Liver (tissue), 9 donors: ENCODE results near the gene AKAP13. TPM values are rescaled to one million over a fixed set of nuclear protein-coding genes. Genes with fewer than 3 reads are reported as not detected.

ENCODE experiments used
- DNase-seq: peaks from one replicate; pipeline ENCODE4 v3.0.0-alpha.2; 2017; ENCODE audit warnings: low spot score
- H3K27ac ChIP-seq, 2 donors: one replicate each; pipeline ENCODE4 v1.7.0; 2013; ENCODE audit warnings: inconsistent platforms in 2 of 2, low read length in 2 of 2, control low read depth in 1 of 2, low read depth in 1 of 2, mild to moderate bottlenecking in 1 of 2
- H3K27me3 ChIP-seq, 4 donors: one replicate each; pipeline versions ENCODE4 v1.6.1 to v1.7.0; 2013; ENCODE audit warnings: low read length in 3 of 4, inconsistent platforms in 1 of 4, mild to moderate bottlenecking in 1 of 4, moderate library complexity in 1 of 4; ENCODE audit not compliant: control insufficient read depth in 4 of 4, insufficient read depth in 4 of 4
- H3K36me3 ChIP-seq, 4 donors: one replicate each; pipeline versions ENCODE4 v1.6.1 to v1.7.0; 2013; ENCODE audit warnings: low read length in 3 of 4, mild to moderate bottlenecking in 3 of 4, low read depth in 1 of 4, moderate library complexity in 1 of 4; ENCODE audit not compliant: control insufficient read depth in 4 of 4, insufficient read depth in 3 of 4
- H3K4me1 ChIP-seq, 4 donors: one replicate each; pipeline versions ENCODE4 v1.6.1 to v1.7.0; 2013; ENCODE audit warnings: low read length in 3 of 4, mild to moderate bottlenecking in 3 of 4, moderate library complexity in 1 of 4; ENCODE audit not compliant: control insufficient read depth in 4 of 4, insufficient read depth in 4 of 4
- H3K4me3 ChIP-seq, 3 donors: one replicate each; pipeline versions ENCODE4 v1.6.1 to v1.7.0; 2013; ENCODE audit warnings: low read length in 3 of 3, control low read depth in 1 of 3, low read depth in 1 of 3, mild to moderate bottlenecking in 1 of 3
- H3K9ac ChIP-seq, 2 donors: one replicate each; pipeline ENCODE4 v1.7.0; 2013; ENCODE audit warnings: low read length in 2 of 2, mild to moderate bottlenecking in 2 of 2, moderate library complexity in 2 of 2, control low read depth in 1 of 2, low read depth in 1 of 2
- H3K9me3 ChIP-seq, 4 donors: one replicate each; pipeline versions ENCODE4 v1.6.1 to v1.7.0; 2013; ENCODE audit warnings: low read length in 3 of 4; ENCODE audit not compliant: control insufficient read depth in 4 of 4
- ATF3 ChIP-seq: IDR thresholded peaks from 2 replicates; pipeline ENCODE4 v1.6.1; 2016; ENCODE audit warnings: antibody characterized with exemption
- CTCF ChIP-seq: fragments of 150-350 bp; IDR thresholded peaks from 2 replicates; pipeline ENCODE4 v1.5.1; 2017; ENCODE audit warnings: improper control_type of control experiment, low read depth, low read length; ENCODE audit not compliant: missing input control
- EGR1 ChIP-seq, 2 donors: IDR thresholded peaks; 2 replicates each; pipeline ENCODE4 v1.6.1; 2016 to 2018; ENCODE audit warnings: antibody characterized with exemption in 2 of 2, low read depth in 2 of 2
- FOXA1 ChIP-seq: IDR thresholded peaks from 2 replicates; pipeline ENCODE4 v1.6.1; 2016; ENCODE audit warnings: antibody characterized with exemption
- HNF4A ChIP-seq, 2 donors: conservative IDR thresholded peaks; 2 replicates each; pipeline ENCODE4 v1.6.1; 2016; ENCODE audit warnings: antibody characterized with exemption in 2 of 2, mild to moderate bottlenecking in 2 of 2
- HNF4G ChIP-seq: IDR thresholded peaks from 2 replicates; pipeline ENCODE4 v1.6.1; 2016; ENCODE audit warnings: antibody characterized with exemption
- JUND ChIP-seq, 2 donors: IDR thresholded peaks; 2 replicates each; pipeline ENCODE4 v1.6.1; 2016; ENCODE audit warnings: antibody characterized with exemption in 2 of 2
- MAX ChIP-seq: IDR thresholded peaks from 2 replicates; pipeline ENCODE4 v1.6.1; 2016; ENCODE audit warnings: antibody characterized with exemption
- RAD21 ChIP-seq, 2 donors: IDR thresholded peaks; 2 replicates each; pipeline ENCODE4 v1.6.1; 2016; ENCODE audit warnings: antibody characterized with exemption in 2 of 2, mild to moderate bottlenecking in 2 of 2
- RXRA ChIP-seq, 2 donors: IDR thresholded peaks; 2 replicates each; pipeline ENCODE4 v1.6.1; 2017 to 2018; ENCODE audit warnings: antibody characterized with exemption in 2 of 2, mild to moderate bottlenecking in 1 of 2
- SP1 ChIP-seq: IDR thresholded peaks from 2 replicates; pipeline ENCODE4 v1.6.1; 2018; ENCODE audit warnings: antibody characterized with exemption, mild to moderate bottlenecking
- TAF1 ChIP-seq: conservative IDR thresholded peaks from 2 replicates; pipeline ENCODE4 v1.6.1; 2016; ENCODE audit warnings: antibody characterized with exemption, mild to moderate bottlenecking
- YY1 ChIP-seq: IDR thresholded peaks from 2 replicates; pipeline ENCODE4 v1.6.1; 2016; ENCODE audit warnings: antibody characterized with exemption, mild to moderate bottlenecking
- WGBS: extraction: QIAGEN DNeasy Blood & Tissue Kit; methylation state at CpG from one replicate; pipeline ENCODE4 v1.1.7; 2013; 5-methylcytosine and 5-hydroxymethylcytosine counted together
- polyA plus RNA-seq, 2 donors: library from polyadenylated mRNA; stranded (reverse) in 1 of 2; unstranded in 1 of 2; fragments of 200-250 nt in 1 of 2; fragments of >200 nt in 1 of 2; fragmentation: Nextera tagmentation in 1 of 2; extraction: Ambion mirVana in 1 of 2; gene quantifications; one replicate each; pipeline versions ENCODE4 v1.2.1 to v1.2.3, GENCODE V29; 2013 to 2015
- total RNA-seq, 2 donors: library from RNA; depleted of rRNA; stranded (reverse); fragments of >200 nt; gene quantifications; one replicate each; pipeline ENCODE4 v1.2.3, GENCODE V29; 2014
- TF ChIP-seq, protein P1 (sequence below): IDR thresholded peaks from 2 replicates; pipeline ENCODE4 v1.6.1; 2016; ENCODE audit warnings: antibody characterized with exemption
- donor health status: healthy.
- donor health status: healthy.
- donor health status: healthy.
- donor health status: healthy.
- donor health status: healthy.

The AKAP13 gene
- total and polyA plus RNA-seq, 4 donors: 18.6 to 92.3 (median 37.4) TPM

GRCh38 chr15:85749261-85750151 is 369.1 kb downstream of the AKAP13 start:
- H3K4me3 ChIP-seq: no peak overlapping the region
- peak overlapping the region; percentile 14 to 53 for H3K27ac ChIP-seq
- peaks cover 10 to 43% (median 26%) of the 10 kb centered on the region in 4 donors for H3K36me3 ChIP-seq

DNA sequence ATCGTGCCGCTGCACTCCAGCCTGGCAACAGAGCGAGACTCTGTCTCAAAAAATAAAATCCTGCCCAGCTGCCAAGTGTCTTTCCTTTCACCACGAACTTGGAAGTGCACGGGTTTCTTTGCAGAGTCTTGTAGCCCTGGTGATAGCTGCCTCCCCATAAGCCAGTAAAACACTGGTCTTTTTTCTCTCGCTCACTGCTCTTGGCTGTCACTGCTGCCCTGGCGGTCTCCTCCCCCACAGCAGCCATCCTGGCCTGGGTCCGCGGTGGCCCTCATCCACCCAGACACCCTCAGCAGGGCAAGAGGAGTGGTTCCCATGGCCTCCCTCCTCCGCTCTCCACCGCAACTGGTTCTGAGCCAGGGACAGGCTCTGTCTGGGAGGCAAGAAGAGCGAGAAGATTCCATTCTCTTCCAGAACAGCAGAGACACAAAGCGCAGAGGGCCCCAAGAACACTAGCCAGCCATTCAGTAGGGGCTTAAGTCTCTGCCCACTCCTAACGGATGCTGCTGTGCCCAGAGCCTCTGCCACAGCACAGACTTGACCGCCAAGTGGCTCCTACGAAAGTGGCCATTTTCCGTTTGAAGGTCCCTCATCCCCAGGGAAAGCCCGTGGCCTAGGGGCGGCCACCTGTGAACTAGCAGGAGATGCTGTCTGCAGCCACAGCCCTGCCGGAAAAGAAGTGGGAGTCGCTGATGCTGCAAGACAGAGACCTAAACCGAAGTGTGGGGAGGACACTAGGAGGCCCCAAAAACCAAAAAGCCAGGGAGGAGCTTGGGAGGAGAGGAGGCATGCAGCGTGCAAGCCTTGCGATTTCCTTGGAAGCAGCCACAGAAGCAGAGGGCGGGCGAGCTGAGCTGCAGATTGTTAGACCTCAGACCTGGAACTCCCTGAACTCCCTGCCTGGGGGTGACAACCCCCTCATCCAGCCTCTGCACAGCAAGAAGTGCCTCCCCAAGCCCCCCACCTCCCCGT is 370.2 kb downstream of the AKAP13 start:
- WGBS: 78% methylated on average over 27 of the region's 27 CpGs
- no peaks in the 10 kb centered on the region for H3K9me3 ChIP-seq
- peaks cover 6 to 17% (median 11%) of the 10 kb centered on the region in 4 donors for H3K4me1 ChIP-seq
- no peak for TF ChIP-seq HNF4G
- TF ChIP-seq MAX: no peak
- DNase-seq: no peak
- H3K36me3 ChIP-seq: peaks cover 7 to 32% (median 16%) of the 10 kb centered on the region in 4 donors
- H3K9ac ChIP-seq: no peak overlapping the region
- no peak overlapping the region for H3K4me3 ChIP-seq
- no peaks in the 10 kb centered on the region for H3K27me3 ChIP-seq
- H3K27ac ChIP-seq: peak overlapping the region; percentile 40 to 54

More at GRCh38 chr15:85749261-85750151, 369.1 kb downstream of the AKAP13 start:
- no peak for DNase-seq
- Histone ChIP-seq H3K9ac (no peak overlapping the region), H3K9me3 (no peaks in the 10 kb centered on the region), H3K4me1 (peaks cover 6 to 17% (median 11%) of the 10 kb centered on the region in 4 donors), H3K27me3 (no peaks in the 10 kb centered on the region)
- 83% methylated on average over 21 of the region's 21 CpGs for WGBS
- TF ChIP-seq RAD21 (IDR thresholded peaks at IDR 0.05): peak in 1 of 2 donors; percentile 12
- TF ChIP-seq RXRA (IDR thresholded peaks at IDR 0.05): no peak

DNA sequence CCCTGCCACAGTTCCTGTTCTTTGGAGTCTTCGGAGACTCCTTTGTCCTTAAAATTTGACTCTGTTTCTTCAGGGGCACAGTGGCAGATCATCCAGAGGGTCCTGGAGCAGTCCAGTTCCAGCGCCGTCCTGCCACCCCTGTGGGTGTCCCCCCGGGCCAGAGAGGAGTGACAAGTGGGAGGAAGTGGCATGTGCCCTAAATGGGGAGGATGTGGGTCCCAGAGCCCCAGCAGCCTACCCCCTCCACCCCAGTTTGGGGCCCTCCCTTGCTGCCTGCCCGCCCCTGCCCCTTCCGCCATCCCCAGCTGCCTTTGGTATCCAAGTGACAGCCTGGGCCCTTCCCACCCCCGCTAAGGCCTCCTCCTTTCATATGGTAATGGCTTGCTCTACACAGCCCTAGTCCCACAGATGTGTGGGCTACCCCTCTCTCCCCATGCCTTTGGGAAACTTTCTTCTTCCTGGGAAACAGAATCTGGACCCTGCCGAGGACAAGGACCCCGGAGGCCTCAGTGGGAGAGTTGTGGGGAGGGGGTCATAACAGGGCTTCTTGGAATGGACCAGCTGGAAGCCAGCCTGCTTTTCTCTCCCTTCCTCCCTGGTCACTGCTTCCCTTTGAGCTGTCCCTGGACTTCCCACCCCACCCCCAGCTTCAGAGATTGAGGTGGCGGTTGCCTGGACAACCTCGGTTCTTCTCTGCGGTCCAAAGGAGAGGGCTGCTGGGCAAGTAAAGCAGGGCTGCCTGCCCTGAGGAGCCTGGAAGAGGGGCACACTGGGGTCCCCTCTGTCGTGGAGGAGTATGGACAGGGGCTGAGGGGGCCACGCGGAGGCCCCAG is 371.1 kb downstream of the AKAP13 start:
- peaks cover 6 to 17% (median 11%) of the 10 kb centered on the region in 4 donors for H3K4me1 ChIP-seq
- no peaks in the 10 kb centered on the region for H3K27me3 ChIP-seq
- no peaks in the 10 kb centered on the region for H3K9me3 ChIP-seq
- 78% methylated on average over 15 of the region's 15 CpGs for WGBS
- H3K27ac ChIP-seq: peak overlapping the region; percentile 40 to 54
- no peak overlapping the region for H3K9ac ChIP-seq
- H3K36me3 ChIP-seq: peaks cover 4 to 23% (median 12%) of the 10 kb centered on the region in 4 donors
- H3K4me3 ChIP-seq: no peak overlapping the region
- no peak for DNase-seq
- no peak for TF ChIP-seq SP1
- TF ChIP-seq, protein P1, sequence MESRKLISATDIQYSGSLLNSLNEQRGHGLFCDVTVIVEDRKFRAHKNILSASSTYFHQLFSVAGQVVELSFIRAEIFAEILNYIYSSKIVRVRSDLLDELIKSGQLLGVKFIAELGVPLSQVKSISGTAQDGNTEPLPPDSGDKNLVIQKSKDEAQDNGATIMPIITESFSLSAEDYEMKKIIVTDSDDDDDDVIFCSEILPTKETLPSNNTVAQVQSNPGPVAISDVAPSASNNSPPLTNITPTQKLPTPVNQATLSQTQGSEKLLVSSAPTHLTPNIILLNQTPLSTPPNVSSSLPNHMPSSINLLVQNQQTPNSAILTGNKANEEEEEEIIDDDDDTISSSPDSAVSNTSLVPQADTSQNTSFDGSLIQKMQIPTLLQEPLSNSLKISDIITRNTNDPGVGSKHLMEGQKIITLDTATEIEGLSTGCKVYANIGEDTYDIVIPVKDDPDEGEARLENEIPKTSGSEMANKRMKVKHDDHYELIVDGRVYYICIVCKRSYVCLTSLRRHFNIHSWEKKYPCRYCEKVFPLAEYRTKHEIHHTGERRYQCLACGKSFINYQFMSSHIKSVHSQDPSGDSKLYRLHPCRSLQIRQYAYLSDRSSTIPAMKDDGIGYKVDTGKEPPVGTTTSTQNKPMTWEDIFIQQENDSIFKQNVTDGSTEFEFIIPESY: no peak
- no peak for TF ChIP-seq RAD21 (IDR thresholded peaks at IDR 0.05)
- TF ChIP-seq EGR1 (IDR thresholded peaks at IDR 0.05; ENCODE audit: low read depth in 2 of 2): no peak
- no peak for TF ChIP-seq YY1
- TF ChIP-seq ATF3: no peak
- no peak for TF ChIP-seq FOXA1
- TF ChIP-seq MAX: no peak
- no peak for TF ChIP-seq TAF1
- no peak for TF ChIP-seq CTCF
- no peak for TF ChIP-seq RXRA (IDR thresholded peaks at IDR 0.05)
- no peak for TF ChIP-seq HNF4G
- TF ChIP-seq HNF4A (conservative IDR thresholded peaks at IDR 0.05): no peak
- TF ChIP-seq JUND (IDR thresholded peaks at IDR 0.05): no peak
